ENCODE results near the gene TOR2A. TPM values are rescaled to one million over a fixed set of nuclear protein-coding genes. Genes with fewer than 3 reads are reported as not detected.

Gene TOR2A
- total and polyA plus RNA-seq, 2 of the 8 experiments (the other 6 are each of a cell fraction or from before 2014, with no cell fraction given), result 18.7 to 24.9 TPM

DNA sequence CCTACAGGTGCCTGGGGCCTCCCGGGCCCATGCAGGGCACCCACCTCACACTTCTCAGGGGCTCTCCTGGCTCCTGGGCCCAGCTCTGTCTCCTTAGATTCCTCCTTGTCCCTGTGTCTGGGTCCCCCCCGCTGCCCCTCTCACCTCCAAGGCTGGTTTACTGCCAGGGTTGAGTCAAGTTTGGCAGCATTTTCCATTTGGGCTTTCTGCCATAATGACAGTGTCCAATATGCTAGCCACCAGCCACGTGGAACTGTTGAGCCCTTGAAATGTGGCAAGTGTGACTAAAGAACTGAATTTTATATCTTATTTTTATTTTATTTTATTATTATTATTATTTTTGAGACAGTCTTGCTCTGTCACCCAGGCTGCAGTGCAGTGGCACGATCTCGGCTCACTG lies 17.3 kb downstream of the TOR2A start:
- no peak for FAIRE-seq
- POLR2A ChIA-PET (ENCODE audit: partially characterized antibody), result interaction anchor here (0.6 kb wide), 1 partner anchor 97 kb away, joined by 3 read pairs; no protein-coding TSS in a partner anchor
- H2BK120ac ChIP-seq (replicated peaks; ENCODE audit: low read depth, low read length), result no peak overlapping the region

More for the DNA sequence above, 17.3 kb downstream of the TOR2A start:
- CTCF ChIA-PET (ENCODE audit: partially characterized antibody), result interaction anchor here (0.8 to 3.3 kb wide), 4 partner anchors 9 to 109 kb away, joined by 3 to 24 read pairs (median 3); partner anchors contain the start of gene TOR2A
- Histone ChIP-seq H2BK5ac (ENCODE audit: low read depth, low read length) (no peak overlapping the region), H3K14ac (ENCODE audit: insufficient read length) (no peak overlapping the region), H4K5ac (ENCODE audit: insufficient read length, low read depth, low read length) (no peak overlapping the region), H2AK5ac (ENCODE audit: low read depth, low read length) (no peak overlapping the region), H3K23ac (ENCODE audit: insufficient read length) (no peak overlapping the region), H2BK12ac (ENCODE audit: low read depth, low read length) (no peak overlapping the region), H3K4me3 (ENCODE audit: extremely low read depth in 1 of 4, insufficient read depth in 2 of 4, low read depth in 3 of 4, low read length in 4 of 4) (no peak overlapping the region), H3K9me3 (ENCODE audit: insufficient read depth in 2 of 2, low read depth in 1 of 2, low read length in 1 of 2) (no peaks in the 10 kb centered on the region), H3K79me1 (ENCODE audit: low read depth, low read length) (no peaks in the 10 kb centered on the region; the same call in 1 of the 2 replicates), H3K18ac (ENCODE audit: extremely low read depth, low read length) (no peak overlapping the region), H3K27me3 (replicated peaks in 1 of 4; ENCODE audit: control insufficient read depth in 3 of 4, extremely low read depth in 1 of 4, insufficient read depth in 3 of 4, low read length in 3 of 4) (0 out of 7 replicates have a peak, but pooled peaks cover 0 to 2% (median 0%) of the 10 kb centered on the region in 4 experiments), H2AFZ (ENCODE audit: low read length) (no peak overlapping the region), H3K27ac (ENCODE audit: low read depth, low read length) (no peak overlapping the region), H3K36me3 (ENCODE audit: control insufficient read depth in 2 of 4, insufficient read depth in 4 of 4, low read length in 3 of 4) (no peaks in the 10 kb centered on the region), H4K20me1 (replicated peaks in 1 of 2; ENCODE audit: control insufficient read depth in 1 of 2, insufficient read depth in 2 of 2, low read length in 2 of 2) (peaks cover 0 to 3% of the 10 kb centered on the region in 2 experiments), H4K8ac (ENCODE audit: extremely low read depth, insufficient read depth, low read length) (no peak overlapping the region), H3K23me2 (ENCODE audit: low read depth, low read length) (peaks cover 10% of the 10 kb centered on the region; the same call in 1 of the 2 replicates), H3K9ac (replicated peaks in 1 of 4; ENCODE audit: extremely low read depth in 1 of 4, low read depth in 3 of 4, low read length in 3 of 4) (no peak overlapping the region), H4K91ac (replicated peaks; ENCODE audit: insufficient read length, low read length) (no peak overlapping the region), H2BK15ac (ENCODE audit: low read length) (no peak overlapping the region), H3K4ac (replicated peaks; ENCODE audit: insufficient read length, low read depth, low read length) (no peak overlapping the region), H3K56ac (replicated peaks; ENCODE audit: insufficient read length, low read depth, low read length) (no peak overlapping the region), H3K4me2 (ENCODE audit: insufficient read depth in 1 of 2, low read depth in 2 of 2, low read length in 2 of 2) (no peak overlapping the region), H3K79me2 (ENCODE audit: control insufficient read depth in 1 of 2, insufficient read depth in 2 of 2, low read length in 2 of 2) (no peaks in the 10 kb centered on the region), H2BK20ac (ENCODE audit: low read length) (no peak overlapping the region), H3K4me1 (replicated peaks in 1 of 4; ENCODE audit: control insufficient read depth in 3 of 4, insufficient read depth in 4 of 4, low read length in 3 of 4) (peaks cover 0 to 20% (median 13%) of the 10 kb centered on the region in 4 experiments; a peak in 6 of 7 replicates)
- 89% methylated on average over 5 of the region's 5 CpGs; no CpG with 5 or more reads in 1 of the 2 experiments for WGBS, 2 experiments (ENCODE audit: extremely low coverage in 1 of 2, insufficient coverage in 1 of 2, insufficient read length in 1 of 2, insufficient replicate concordance in 2 of 2, low coverage in 1 of 2, low lambda C conversion rate in 2 of 2, missing lambda C conversion rate in 1 of 2)
- DNase-seq (ENCODE audit: low read depth in 1 of 2, low spot score in 2 of 2), result no peak
- TF ChIP-seq MAFK (IDR thresholded peaks at IDR 0.05; ENCODE audit: low read depth, low read length), result no peak
- no peak for TF ChIP-seq RAD21 (IDR thresholded peaks at IDR 0.05 in 1 of 2, conservative IDR thresholded peaks at IDR 0.05 in 1 of 2; ENCODE audit: low read depth in 2 of 2, low read length in 2 of 2)
- TF ChIP-seq SP1 (IDR thresholded peaks at IDR 0.05; ENCODE audit: low read depth, low read length), result no peak
- TF ChIP-seq SP4 (IDR thresholded peaks at IDR 0.05; ENCODE audit: low read length), result no peak
- TF ChIP-seq SUZ12 (IDR thresholded peaks at IDR 0.05; ENCODE audit: low read length), result no peak
- no peak for TF ChIP-seq FOSL1 (IDR thresholded peaks at IDR 0.05; ENCODE audit: insufficient read depth, low read depth, low read length)
- no peak for TF ChIP-seq CREB1 (IDR thresholded peaks at IDR 0.05)
